ENCODE data around the gene MRPL33.
A peak's percentile ranks its signal among the peaks of the same experiment; 100 is the strongest.

MRPL33 gene

DNA sequence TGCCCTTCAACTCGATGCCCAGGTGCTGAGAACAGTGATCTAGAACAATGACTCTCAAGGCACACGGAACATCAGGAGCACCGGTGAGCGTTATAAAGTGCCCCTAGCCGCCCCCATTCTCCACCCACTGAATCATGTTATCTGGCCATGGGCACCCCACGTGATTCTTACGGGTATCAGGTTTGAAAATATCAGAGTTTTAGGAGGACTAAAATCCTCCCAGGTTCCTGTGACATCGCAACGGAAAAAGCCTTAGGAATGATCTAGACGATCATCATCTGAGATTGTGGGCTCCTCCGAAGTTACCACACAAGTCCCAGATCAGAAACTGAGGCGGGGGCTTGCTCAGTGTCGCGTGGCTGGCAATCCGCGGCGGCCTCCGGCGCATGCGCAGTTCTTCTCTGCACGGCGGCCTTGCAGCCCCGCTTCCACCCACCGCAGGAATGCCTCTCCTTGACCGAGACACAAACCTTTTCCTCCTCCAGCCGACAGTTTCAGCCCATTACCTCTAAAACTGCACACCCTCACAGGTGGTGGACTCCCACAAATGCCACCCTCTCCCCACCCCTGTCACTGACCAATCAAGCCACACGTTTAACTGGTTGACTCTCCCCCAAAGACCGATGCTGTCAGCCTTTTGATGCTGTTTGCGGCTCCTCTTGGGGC is 5.8 kb upstream of the MRPL33 start:
- peak overlapping the region; percentile 33 for H3K4me3 ChIP-seq (replicated peaks; ENCODE audit: low read depth, low read length)
- peak; percentile 56 for DNase-seq (ENCODE audit: low read depth)
- TF ChIP-seq, protein P1, sequence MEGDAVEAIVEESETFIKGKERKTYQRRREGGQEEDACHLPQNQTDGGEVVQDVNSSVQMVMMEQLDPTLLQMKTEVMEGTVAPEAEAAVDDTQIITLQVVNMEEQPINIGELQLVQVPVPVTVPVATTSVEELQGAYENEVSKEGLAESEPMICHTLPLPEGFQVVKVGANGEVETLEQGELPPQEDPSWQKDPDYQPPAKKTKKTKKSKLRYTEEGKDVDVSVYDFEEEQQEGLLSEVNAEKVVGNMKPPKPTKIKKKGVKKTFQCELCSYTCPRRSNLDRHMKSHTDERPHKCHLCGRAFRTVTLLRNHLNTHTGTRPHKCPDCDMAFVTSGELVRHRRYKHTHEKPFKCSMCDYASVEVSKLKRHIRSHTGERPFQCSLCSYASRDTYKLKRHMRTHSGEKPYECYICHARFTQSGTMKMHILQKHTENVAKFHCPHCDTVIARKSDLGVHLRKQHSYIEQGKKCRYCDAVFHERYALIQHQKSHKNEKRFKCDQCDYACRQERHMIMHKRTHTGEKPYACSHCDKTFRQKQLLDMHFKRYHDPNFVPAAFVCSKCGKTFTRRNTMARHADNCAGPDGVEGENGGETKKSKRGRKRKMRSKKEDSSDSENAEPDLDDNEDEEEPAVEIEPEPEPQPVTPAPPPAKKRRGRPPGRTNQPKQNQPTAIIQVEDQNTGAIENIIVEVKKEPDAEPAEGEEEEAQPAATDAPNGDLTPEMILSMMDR (IDR thresholded peaks at IDR 0.05; ENCODE audit: low read length, missing control alignments): no peak

DNA sequence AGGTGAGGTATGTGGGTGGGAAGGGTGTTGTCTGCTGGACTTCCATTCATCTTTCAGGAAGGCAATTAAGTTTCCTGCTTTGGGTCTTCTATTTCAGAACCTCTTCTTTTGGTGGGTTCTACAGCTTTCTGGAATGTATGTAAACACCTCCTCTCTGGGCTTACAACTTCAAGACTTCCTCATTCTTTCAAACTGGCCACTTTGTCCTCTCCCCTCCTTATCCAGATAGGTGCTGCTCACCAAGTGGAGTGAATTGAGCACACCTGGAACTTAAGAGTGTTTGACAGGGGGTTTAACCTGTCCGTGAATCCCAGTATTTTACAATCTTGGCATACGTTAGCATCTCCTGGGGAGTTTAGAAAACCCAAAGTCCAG is 5.2 kb upstream of the MRPL33 start:
- DNase-seq (ENCODE audit: low read depth): no peak
- H3K4me3 ChIP-seq (replicated peaks; ENCODE audit: low read depth, low read length): no peak overlapping the region
- TF ChIP-seq, protein P1 (IDR thresholded peaks at IDR 0.05; ENCODE audit: low read length, missing control alignments): no peak

DNA sequence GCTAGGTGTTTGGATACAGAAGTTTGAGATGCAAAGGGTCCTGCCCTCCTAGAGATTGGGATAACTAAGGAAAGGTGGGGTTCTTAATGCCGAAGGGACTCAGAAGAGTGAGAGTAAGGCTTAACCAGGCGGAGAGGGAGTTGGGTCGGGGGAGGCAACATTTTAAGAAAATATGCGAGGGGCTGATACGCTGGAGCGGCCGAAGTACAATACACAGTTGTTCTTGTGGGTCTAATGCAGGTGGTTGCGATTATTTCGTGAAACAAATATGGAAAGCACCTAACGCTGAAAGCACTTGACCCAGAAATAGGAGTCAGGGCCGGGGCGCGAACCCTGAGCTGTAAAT is 344 bp upstream of the MRPL33 start:
- H3K4me3 ChIP-seq (replicated peaks; ENCODE audit: low read depth, low read length): peak overlapping the region; percentile 80
- DNase-seq (ENCODE audit: low read depth): no peak
- TF ChIP-seq, protein P1 (IDR thresholded peaks at IDR 0.05; ENCODE audit: low read length, missing control alignments): no peak

DNA sequence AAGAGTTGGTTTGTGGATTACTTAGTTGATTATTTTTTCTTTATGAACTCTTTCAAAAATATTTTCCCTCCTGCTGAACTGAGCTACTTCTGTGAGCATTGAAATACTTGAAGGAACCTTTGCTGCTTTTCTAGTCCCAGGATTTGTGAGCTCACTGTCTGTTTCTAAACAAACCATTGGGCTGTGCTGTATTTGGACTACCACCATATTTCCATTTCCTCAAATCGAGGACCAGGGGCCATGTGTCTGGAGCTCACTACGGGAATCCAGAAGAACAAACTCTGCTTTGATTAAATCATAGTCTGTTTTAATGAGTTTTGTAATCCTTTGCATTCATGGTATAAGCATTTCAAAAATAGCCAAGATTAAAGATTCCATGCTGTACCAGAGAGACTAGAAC is 1.3 kb downstream of the MRPL33 start:
- no peak for DNase-seq (ENCODE audit: low read depth)
- peak overlapping the region; percentile 80 for H3K4me3 ChIP-seq (replicated peaks; ENCODE audit: low read depth, low read length)
- TF ChIP-seq, protein P1 (IDR thresholded peaks at IDR 0.05; ENCODE audit: low read length, missing control alignments): no peak

DNA sequence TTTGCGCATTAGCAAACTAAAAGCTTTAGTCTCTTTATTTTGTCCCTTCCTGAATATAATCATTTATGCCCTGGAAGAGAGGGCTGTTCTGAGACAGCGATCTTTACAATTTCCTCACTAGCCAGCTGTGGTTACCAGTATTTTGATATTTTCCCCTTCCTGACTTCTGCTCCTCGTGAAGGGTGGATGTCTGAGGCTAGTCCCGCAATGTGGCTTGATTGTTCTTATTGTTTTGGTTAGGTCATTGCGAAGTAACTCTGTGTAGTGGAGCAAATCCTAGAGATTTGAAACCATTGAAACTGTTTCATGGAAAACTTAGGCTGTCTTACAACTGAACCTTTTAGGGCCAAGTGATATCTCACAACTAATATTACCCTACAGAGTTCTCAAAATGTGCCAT is 2.4 kb downstream of the MRPL33 start:
- DNase-seq (ENCODE audit: low read depth): no peak
- no peak overlapping the region for H3K4me3 ChIP-seq (replicated peaks; ENCODE audit: low read depth, low read length)
- TF ChIP-seq, protein P1 (IDR thresholded peaks at IDR 0.05; ENCODE audit: low read length, missing control alignments): no peak

DNA sequence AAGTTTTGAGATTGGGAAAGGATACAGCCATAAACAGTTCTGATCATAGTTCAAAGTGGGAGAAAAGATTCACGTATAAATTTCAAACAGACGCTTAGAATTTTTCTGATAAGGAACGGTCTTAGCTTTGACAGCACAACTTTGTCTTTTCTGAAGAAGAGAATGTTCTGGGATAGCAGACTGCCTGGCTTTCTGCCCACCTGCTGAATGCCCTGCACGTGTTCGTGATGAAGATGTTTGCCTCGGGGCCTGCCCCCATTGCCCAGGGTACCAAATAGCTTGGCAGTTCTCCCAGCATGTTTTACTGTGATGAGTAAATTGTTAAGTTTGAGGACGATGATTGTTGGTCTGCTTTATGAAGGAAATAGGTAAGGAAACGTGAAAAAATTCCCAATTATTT is 4.6 kb downstream of the MRPL33 start:
- peak; percentile 64 for DNase-seq (ENCODE audit: low read depth)
- TF ChIP-seq, protein P1 (IDR thresholded peaks at IDR 0.05; ENCODE audit: low read length, missing control alignments): no peak
- no peak overlapping the region for H3K4me3 ChIP-seq (replicated peaks; ENCODE audit: low read depth, low read length)

DNA sequence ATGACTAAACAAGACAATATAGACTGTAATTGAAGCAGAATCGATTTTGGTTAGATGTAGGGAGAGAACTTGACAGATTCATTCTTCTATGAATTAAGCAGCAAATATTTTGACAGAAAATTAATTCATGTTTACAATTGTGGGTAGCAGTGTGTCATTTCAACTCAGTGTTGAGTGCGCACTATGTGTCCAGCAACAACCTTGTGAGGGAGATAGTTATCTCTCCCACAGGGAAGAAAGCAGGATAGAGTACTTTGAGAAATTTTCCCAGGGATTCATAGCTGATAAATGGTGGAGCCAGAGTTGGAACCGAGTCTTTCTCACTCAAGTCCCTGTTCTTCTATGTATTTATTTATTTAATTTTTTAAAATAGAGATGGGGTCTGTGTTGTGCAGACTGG is 5.2 kb downstream of the MRPL33 start:
- TF ChIP-seq, protein P1 (IDR thresholded peaks at IDR 0.05; ENCODE audit: low read length, missing control alignments): no peak

More for the DNA sequence above, 5.2 kb downstream of the MRPL33 start:
- DNase-seq (ENCODE audit: low read depth): no peak
- no peak overlapping the region for H3K4me3 ChIP-seq (replicated peaks; ENCODE audit: low read depth, low read length)

Measured in fibroblast of pulmonary artery (primary cell).